GM12878 (cell line): ENCODE results near the gene CYB5R2. TPM values are rescaled to one million over a fixed set of nuclear protein-coding genes. Genes with fewer than 3 reads are reported as not detected.

Source experiments
- CBX3 ChIP-seq: fragments of 200-600 bp; sonication (generic); IDR thresholded peaks from 2 replicates; pipeline ENCODE4 v1.6.1; 2016; ENCODE audit warnings: low read depth, borderline replicate concordance
- CBX5 ChIP-seq: sonication (generic); IDR thresholded peaks from 2 replicates; pipeline ENCODE4 v1.6.1; 2016; ENCODE audit warnings: low read depth, moderate library complexity, mild to moderate bottlenecking, inconsistent platforms
- EED ChIP-seq: sonication (generic); IDR thresholded peaks from 2 replicates; pipeline ENCODE4 v1.6.1; 2016; ENCODE audit warnings: antibody characterized with exemption, low read depth
- FOS ChIP-seq: IDR thresholded peaks from 3 replicates; pipeline ENCODE4 v1.6.1; 2011; ENCODE audit warnings: borderline replicate concordance; ENCODE audit not compliant: insufficient read length; ENCODE audit errors: extremely low read depth
- HDAC2 ChIP-seq: fragments of 200-600 bp; sonication (generic); IDR thresholded peaks from 2 replicates; pipeline ENCODE4 v1.6.1; 2017
- MEF2B ChIP-seq: fragments of 450-650 bp; IDR thresholded peaks from 2 replicates; pipeline ENCODE4 v1.6.1; 2018; ENCODE audit warnings: mild to moderate bottlenecking, moderate library complexity; ENCODE audit not compliant: partially characterized antibody, poor library complexity, severe bottlenecking
- MYC ChIP-seq: IDR thresholded peaks from 2 replicates; pipeline ENCODE4 v1.6.1; 2011; ENCODE audit warnings: mild to moderate bottlenecking, low read length, moderate library complexity, inconsistent platforms; ENCODE audit not compliant: insufficient read depth, insufficient replicate concordance, insufficient read length, severe bottlenecking
- NFXL1 ChIP-seq: fragments of 450-650 bp; IDR thresholded peaks from 2 replicates; pipeline ENCODE4 v1.6.1; 2017; ENCODE audit warnings: antibody characterized with exemption, mild to moderate bottlenecking, borderline replicate concordance
- POLR2AphosphoS5 ChIP-seq: IDR thresholded peaks from 2 replicates; pipeline ENCODE4 v1.6.1; 2011; ENCODE audit warnings: mild to moderate bottlenecking, low read length, inconsistent platforms
- RB1 ChIP-seq: fragments of 450-650 bp; formaldehyde crosslinking; IDR thresholded peaks from 2 replicates; pipeline ENCODE4 v1.6.1; 2017; ENCODE audit warnings: mild to moderate bottlenecking, borderline replicate concordance
- RELA ChIP-seq: fragments of 450-650 bp; IDR thresholded peaks from 2 replicates; pipeline ENCODE4 v1.8.0; 2014; ENCODE audit warnings: borderline replicate concordance; ENCODE audit not compliant: partially characterized antibody
- SMARCA5 ChIP-seq: fragments of 450-650 bp; IDR thresholded peaks from 2 replicates; pipeline ENCODE4 v1.6.1; 2017; ENCODE audit warnings: mild to moderate bottlenecking
- SRF ChIP-seq, 2 experiments: IDR thresholded peaks; 2 replicates each; pipeline ENCODE4 v1.6.1; 2011; ENCODE audit warnings: low read depth in 2 of 2, low read length in 2 of 2, mild to moderate bottlenecking in 1 of 2, moderate library complexity in 1 of 2
- SUZ12 ChIP-seq: fragments of 200-600 bp; sonication (generic); IDR thresholded peaks from one replicate; pipeline ENCODE4 v1.6.1; 2018; ENCODE audit warnings: antibody characterized with exemption, mild to moderate bottlenecking; ENCODE audit not compliant: unreplicated experiment
- WRNIP1 ChIP-seq: IDR thresholded peaks from 2 replicates; pipeline ENCODE4 v1.6.1; 2011; ENCODE audit warnings: low read depth, low read length, improper control_type of control experiment, borderline replicate concordance
- YBX1 ChIP-seq: fragments of 450-650 bp; IDR thresholded peaks from 2 replicates; pipeline ENCODE4 v1.6.1; 2016; ENCODE audit warnings: antibody characterized with exemption
- polyA plus RNA-seq, 11 experiments: library from polyadenylated mRNA; depleted of rRNA in 4 of 11; unstranded in 6 of 11; stranded (reverse) in 5 of 11; fragments of >200 nt; fragmentation: Nextera tagmentation in 4 of 11; fragmentation: Illumina TruSeq in 1 of 11; extraction: Ambion mirVana in 4 of 11; extraction: Trizol in 1 of 11; gene quantifications; 1 replicate in 1 of 11; 2 replicates in 10 of 11; pipeline versions ENCODE4 v1.2.1 to v1.2.3, GENCODE V29; 2011 to 2016; ENCODE audit warnings: inconsistent platforms in 2 of 11, missing spikeins in 2 of 11, low read depth in 1 of 11
- total RNA-seq, 4 experiments: library from RNA; depleted of rRNA in 3 of 4; stranded (reverse); fragments of >200 nt in 3 of 4; fragmentation: Illumina TruSeq in 1 of 4; extraction: Trizol in 1 of 4; gene quantifications; 2 replicates each; pipeline versions ENCODE4 v1.2.1 to v1.2.3, GENCODE V29; 2013 to 2021
- TF ChIP-seq, protein P1 (sequence below): fragments of 450-650 bp; formaldehyde crosslinking; IDR thresholded peaks from 2 replicates; pipeline ENCODE4 v1.4.0; 2022; ENCODE audit warnings: mild to moderate bottlenecking, moderate library complexity
- TF ChIP-seq, protein P2 (sequence below): fragments of 450-650 bp; IDR thresholded peaks from 2 replicates; pipeline ENCODE4 v1.6.1; 2016; ENCODE audit warnings: mild to moderate bottlenecking
- TF ChIP-seq, protein P3 (sequence below): fragments of 450-650 bp; formaldehyde crosslinking; IDR thresholded peaks from 2 replicates; pipeline ENCODE4 v1.4.0; 2020; ENCODE audit warnings: mild to moderate bottlenecking, moderate library complexity
- TF ChIP-seq, protein P4 (sequence below): fragments of 450-650 bp; IDR thresholded peaks from 2 replicates; pipeline ENCODE4 v1.6.1; 2016; ENCODE audit warnings: mild to moderate bottlenecking

Gene CYB5R2
- total and polyA plus RNA-seq, 10 of the 15 experiments (the other 5 are each of a cell fraction or from before 2014, with no cell fraction given): 21.0 to 111 (median 70.4) TPM

DNA sequence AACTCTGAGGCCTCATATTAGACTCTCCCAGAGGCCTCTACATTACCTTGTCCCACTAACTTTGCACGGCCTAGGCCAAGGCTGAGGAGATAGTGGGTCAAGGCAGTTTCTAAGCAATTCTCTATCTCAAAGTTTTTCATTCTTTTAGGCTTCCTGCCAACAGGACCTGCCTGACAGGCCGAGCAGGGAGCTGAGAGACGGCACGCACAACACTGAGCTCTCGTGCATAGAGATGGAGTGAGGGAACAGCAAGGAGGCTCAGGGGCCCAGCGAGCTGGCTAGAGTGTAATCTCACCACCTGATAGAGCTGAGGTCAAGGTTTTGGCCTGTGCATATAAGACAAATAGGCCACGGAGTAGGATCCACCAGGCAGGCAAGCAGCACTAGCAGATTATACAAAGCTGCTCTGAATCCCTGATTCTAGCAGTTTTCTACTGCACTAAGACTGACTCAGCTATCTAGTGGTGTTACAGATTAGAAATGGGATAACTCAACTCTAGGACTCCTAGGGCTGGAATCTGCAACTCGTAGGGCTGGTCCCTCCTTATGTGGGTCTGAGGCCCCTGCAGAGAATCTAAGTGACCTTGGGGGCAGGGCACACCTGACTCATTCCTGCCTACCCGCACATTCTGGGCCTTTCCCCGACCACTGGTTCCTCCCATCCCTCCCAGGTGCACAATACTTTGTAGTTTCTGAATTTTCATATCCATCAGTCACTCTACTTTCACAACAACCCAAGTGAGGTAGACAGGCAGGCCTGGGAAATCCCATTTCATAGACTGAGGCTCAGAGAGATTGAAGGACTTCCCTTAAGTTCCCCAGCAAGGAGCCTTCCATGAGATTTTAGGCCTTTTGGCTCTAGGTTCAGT is 1.7 kb downstream of the CYB5R2 start (continued):
- TF ChIP-seq MEF2B: no peak
- TF ChIP-seq, protein P1, sequence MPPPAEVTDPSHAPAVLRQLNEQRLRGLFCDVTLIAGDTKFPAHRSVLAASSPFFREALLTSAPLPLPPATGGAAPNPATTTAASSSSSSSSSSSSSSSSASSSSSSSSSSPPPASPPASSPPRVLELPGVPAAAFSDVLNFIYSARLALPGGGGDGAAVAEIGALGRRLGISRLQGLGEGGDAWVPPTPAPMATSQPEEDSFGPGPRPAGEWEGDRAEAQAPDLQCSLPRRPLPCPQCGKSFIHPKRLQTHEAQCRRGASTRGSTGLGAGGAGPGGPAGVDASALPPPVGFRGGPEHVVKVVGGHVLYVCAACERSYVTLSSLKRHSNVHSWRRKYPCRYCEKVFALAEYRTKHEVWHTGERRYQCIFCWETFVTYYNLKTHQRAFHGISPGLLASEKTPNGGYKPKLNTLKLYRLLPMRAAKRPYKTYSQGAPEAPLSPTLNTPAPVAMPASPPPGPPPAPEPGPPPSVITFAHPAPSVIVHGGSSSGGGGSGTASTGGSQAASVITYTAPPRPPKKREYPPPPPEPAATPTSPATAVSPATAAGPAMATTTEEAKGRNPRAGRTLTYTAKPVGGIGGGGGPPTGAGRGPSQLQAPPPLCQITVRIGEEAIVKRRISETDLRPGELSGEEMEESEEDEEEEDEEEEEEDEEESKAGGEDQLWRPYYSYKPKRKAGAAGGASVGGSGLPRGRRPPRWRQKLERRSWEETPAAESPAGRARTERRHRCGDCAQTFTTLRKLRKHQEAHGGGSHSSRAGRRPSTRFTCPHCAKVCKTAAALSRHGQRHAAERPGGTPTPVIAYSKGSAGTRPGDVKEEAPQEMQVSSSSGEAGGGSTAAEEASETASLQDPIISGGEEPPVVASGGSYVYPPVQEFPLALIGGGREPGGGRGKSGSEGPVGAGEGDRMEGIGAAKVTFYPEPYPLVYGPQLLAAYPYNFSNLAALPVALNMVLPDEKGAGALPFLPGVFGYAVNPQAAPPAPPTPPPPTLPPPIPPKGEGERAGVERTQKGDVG (CRISPR knock-in tag): no peak
- no peak for TF ChIP-seq WRNIP1
- TF ChIP-seq HDAC2: no peak
- TF ChIP-seq NFXL1: no peak
- TF ChIP-seq, protein P2, sequence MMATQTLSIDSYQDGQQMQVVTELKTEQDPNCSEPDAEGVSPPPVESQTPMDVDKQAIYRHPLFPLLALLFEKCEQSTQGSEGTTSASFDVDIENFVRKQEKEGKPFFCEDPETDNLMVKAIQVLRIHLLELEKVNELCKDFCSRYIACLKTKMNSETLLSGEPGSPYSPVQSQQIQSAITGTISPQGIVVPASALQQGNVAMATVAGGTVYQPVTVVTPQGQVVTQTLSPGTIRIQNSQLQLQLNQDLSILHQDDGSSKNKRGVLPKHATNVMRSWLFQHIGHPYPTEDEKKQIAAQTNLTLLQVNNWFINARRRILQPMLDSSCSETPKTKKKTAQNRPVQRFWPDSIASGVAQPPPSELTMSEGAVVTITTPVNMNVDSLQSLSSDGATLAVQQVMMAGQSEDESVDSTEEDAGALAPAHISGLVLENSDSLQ: peak; percentile 80
- TF ChIP-seq, protein P3, sequence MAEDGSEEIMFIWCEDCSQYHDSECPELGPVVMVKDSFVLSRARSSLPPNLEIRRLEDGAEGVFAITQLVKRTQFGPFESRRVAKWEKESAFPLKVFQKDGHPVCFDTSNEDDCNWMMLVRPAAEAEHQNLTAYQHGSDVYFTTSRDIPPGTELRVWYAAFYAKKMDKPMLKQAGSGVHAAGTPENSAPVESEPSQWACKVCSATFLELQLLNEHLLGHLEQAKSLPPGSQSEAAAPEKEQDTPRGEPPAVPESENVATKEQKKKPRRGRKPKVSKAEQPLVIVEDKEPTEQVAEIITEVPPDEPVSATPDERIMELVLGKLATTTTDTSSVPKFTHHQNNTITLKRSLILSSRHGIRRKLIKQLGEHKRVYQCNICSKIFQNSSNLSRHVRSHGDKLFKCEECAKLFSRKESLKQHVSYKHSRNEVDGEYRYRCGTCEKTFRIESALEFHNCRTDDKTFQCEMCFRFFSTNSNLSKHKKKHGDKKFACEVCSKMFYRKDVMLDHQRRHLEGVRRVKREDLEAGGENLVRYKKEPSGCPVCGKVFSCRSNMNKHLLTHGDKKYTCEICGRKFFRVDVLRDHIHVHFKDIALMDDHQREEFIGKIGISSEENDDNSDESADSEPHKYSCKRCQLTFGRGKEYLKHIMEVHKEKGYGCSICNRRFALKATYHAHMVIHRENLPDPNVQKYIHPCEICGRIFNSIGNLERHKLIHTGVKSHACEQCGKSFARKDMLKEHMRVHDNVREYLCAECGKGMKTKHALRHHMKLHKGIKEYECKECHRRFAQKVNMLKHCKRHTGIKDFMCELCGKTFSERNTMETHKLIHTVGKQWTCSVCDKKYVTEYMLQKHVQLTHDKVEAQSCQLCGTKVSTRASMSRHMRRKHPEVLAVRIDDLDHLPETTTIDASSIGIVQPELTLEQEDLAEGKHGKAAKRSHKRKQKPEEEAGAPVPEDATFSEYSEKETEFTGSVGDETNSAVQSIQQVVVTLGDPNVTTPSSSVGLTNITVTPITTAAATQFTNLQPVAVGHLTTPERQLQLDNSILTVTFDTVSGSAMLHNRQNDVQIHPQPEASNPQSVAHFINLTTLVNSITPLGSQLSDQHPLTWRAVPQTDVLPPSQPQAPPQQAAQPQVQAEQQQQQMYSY (CRISPR knock-in tag): no peak
- no peak for TF ChIP-seq SMARCA5
- 0 out of 2 replicates have a peak, but pooled peaks have one; percentile 55 for TF ChIP-seq CBX5
- no peak for TF ChIP-seq SRF (IDR thresholded peaks at IDR 0.05; ENCODE audit: low read depth in 2 of 2, low read length in 2 of 2)
- peak; percentile 87; the same call in 1 of the 2 replicates for TF ChIP-seq EED
- TF ChIP-seq YBX1: no peak
- TF ChIP-seq FOS: no peak
- TF ChIP-seq POLR2AphosphoS5: no peak; the same call in 1 of the 2 replicates
- peak; percentile 92 for TF ChIP-seq RELA
- TF ChIP-seq, protein P4, sequence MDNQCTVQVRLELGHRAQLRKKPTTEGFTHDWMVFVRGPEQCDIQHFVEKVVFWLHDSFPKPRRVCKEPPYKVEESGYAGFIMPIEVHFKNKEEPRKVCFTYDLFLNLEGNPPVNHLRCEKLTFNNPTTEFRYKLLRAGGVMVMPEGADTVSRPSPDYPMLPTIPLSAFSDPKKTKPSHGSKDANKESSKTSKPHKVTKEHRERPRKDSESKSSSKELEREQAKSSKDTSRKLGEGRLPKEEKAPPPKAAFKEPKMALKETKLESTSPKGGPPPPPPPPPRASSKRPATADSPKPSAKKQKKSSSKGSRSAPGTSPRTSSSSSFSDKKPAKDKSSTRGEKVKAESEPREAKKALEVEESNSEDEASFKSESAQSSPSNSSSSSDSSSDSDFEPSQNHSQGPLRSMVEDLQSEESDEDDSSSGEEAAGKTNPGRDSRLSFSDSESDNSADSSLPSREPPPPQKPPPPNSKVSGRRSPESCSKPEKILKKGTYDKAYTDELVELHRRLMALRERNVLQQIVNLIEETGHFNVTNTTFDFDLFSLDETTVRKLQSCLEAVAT: no peak
- TF ChIP-seq SUZ12: no peak
- TF ChIP-seq CBX3: no peak
- TF ChIP-seq RB1: no peak
- TF ChIP-seq MYC: no peak
